Prostate gland (tissue), 2 donors: Measurements from ENCODE around the gene LDLRAD4. TPM values are rescaled to one million over a fixed set of nuclear protein-coding genes. Genes with fewer than 3 reads are reported as not detected.

ENCODE experiments used
- DNase-seq: peaks from one replicate; pipeline ENCODE4 v3.0.0-alpha.2; 2019; ENCODE audit warnings: low spot score
- H3K27ac ChIP-seq, 2 donors: fragments of 200-600 bp; sonication (generic); 2 replicates each; pipeline ENCODE4 v1.5.1; 2017 to 2019
- H3K27me3 ChIP-seq: fragments of 200-600 bp; sonication (generic); replicated peaks from 2 replicates; pipeline ENCODE4 v1.5.1; 2019; ENCODE audit not compliant: insufficient read depth
- H3K36me3 ChIP-seq, 2 donors: fragments of 200-600 bp; sonication (generic); 1 replicate in 1 of 2; 2 replicates in 1 of 2; pipeline versions ENCODE4 v1.5.1 to v1.8.1; 2017 to 2019
- H3K4me1 ChIP-seq: fragments of 200-600 bp; sonication (generic); replicated peaks from 2 replicates; pipeline ENCODE4 v1.5.1; 2019
- H3K4me3 ChIP-seq, 2 donors: fragments of 200-600 bp; sonication (generic); 2 replicates each; pipeline ENCODE4 v1.5.1; 2017 to 2019
- H3K9me3 ChIP-seq: fragments of 200-600 bp; sonication (generic); 2 replicates; pipeline ENCODE4 v1.5.1; 2017
- CTCF ChIP-seq, 4 experiments: fragments of 200-600 bp in 2 of 4; fragments of 450-650 bp in 2 of 4; sonication (generic) in 2 of 4; IDR thresholded peaks; 1 replicate in 3 of 4; 2 replicates in 1 of 4; pipeline ENCODE4 v1.5.1; 2016 to 2019; ENCODE audit warnings: antibody characterized with exemption in 4 of 4, mild to moderate bottlenecking in 2 of 4, moderate library complexity in 2 of 4
- POLR2A ChIP-seq: fragments of 450-650 bp; IDR thresholded peaks from one replicate; pipeline ENCODE4 v1.6.1; 2016; ENCODE audit warnings: antibody characterized with exemption, mild to moderate bottlenecking
- POLR2AphosphoS5 ChIP-seq: sonication (generic); formaldehyde crosslinking; IDR thresholded peaks from one replicate; pipeline ENCODE4 v1.6.1; 2017; ENCODE audit warnings: antibody characterized with exemption
- WGBS: methylation state at CpG from one replicate; pipeline ENCODE4 v1.1.5; 2018; 5-methylcytosine and 5-hydroxymethylcytosine counted together
- intact Hi-C: fragments of 100-400 bp; cut with DNase I; formaldehyde crosslinking; loops from one replicate; pipeline ENCODE4 v1.14.2; 2022
- total RNA-seq, 2 donors: library from RNA; depleted of rRNA; stranded (reverse); fragments of >200 nt; gene quantifications; one replicate each; pipeline ENCODE4 v1.1.0, GENCODE V29; 2016

LDLRAD4 gene
- total RNA-seq, 2 donors from 2014 or later = 59.9 to 107 TPM

DNA sequence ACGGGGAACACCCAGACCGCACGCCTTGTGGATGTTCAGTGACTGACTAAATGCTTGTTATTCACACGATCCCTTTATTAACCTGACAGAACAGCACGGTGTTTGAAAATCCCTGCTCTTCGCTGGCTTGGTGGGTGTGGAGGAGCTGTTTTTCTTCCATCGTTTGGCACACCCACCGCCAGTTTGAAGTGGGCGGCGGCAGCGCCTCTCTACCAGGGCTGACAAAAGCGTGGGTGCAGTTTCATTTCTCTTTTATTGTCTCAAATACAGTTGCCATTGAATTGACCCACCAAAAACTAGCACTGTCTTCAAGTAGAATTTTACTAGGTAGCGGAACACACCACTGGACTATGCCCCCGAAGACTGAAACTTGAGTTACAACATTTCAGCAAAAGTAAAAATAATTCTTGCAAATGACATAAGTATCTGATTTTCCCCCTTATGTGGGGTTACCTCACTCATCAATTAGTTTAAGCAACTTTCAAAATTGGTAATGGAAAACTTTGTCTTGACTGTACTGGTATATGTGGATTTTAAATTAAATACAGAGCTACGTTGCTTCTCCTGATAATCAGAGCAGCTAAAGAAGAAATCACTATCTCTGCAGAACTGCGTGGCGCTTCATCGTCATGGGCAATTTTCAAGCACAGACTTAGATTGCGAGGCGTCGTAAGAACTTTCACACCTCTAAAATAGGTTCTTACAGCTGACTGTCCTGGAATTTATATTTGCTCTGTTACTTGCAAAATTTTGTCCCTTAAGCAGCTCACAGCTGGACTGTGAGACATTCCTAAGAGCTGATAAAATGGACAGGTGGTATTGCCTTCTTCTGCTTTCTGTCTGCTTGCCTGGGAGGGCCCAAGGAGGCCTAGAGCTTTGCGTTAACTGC lies 60.9 kb downstream of the LDLRAD4 start:
- no peak for DNase-seq
- TF ChIP-seq POLR2A (no peak), POLR2AphosphoS5 (no peak), CTCF (IDR thresholded peaks at IDR 0.05) (no peak)
- H3K4me1 ChIP-seq = no peaks in the 10 kb centered on the region
- H3K9me3 ChIP-seq = no peaks in the 10 kb centered on the region
- H3K36me3 ChIP-seq = no peaks in the 10 kb centered on the region
- no peak overlapping the region for H3K4me3 ChIP-seq
- intact Hi-C loops = loop anchor here (10.0 kb wide), 1 partner anchor 245 kb away; no protein-coding TSS in a partner anchor
- WGBS = 88% methylated on average over 22 of the region's 22 CpGs
- no peak overlapping the region for H3K27ac ChIP-seq
- H3K27me3 ChIP-seq = no peaks in the 10 kb centered on the region

GRCh38 chr18:13280070-13280795 lies 61.7 kb downstream of the LDLRAD4 start:
- Histone ChIP-seq H3K9me3 (no peaks in the 10 kb centered on the region), H3K27ac (no peak overlapping the region), H3K4me3 (no peak overlapping the region), H3K27me3 (no peaks in the 10 kb centered on the region), H3K4me1 (no peaks in the 10 kb centered on the region), H3K36me3 (no peaks in the 10 kb centered on the region)
- TF ChIP-seq POLR2AphosphoS5 (no peak), CTCF (IDR thresholded peaks at IDR 0.05) (no peak), POLR2A (no peak)
- WGBS = 85% methylated on average over 11 of the region's 11 CpGs
- intact Hi-C loops = no loop called here
- DNase-seq = no peak

DNA sequence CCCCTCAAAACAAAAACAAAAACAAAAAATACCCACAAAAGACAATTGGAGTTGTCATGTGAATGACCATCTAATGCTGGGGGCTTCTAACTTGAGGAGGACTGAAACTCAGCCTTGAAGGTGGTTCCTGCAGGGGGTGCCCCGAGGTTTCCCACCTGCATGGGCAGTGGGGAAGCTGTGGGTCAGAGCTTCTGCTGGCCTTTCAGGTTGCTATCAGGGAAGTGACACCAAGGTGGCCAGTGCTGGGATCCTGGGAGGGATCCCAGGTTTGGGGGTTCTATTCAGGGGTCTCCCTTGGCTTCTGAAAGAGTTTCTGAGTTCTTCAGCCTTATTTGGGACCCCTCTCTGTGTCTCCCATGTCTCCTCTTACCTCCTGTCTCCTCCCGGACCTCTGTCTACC lies 62.8 kb downstream of the LDLRAD4 start:
- H3K4me1 ChIP-seq = no peaks in the 10 kb centered on the region
- TF ChIP-seq CTCF (IDR thresholded peaks at IDR 0.05) (no peak), POLR2AphosphoS5 (no peak), POLR2A (no peak)
- no peak overlapping the region for H3K4me3 ChIP-seq
- WGBS = 92% methylated on average over 2 of the region's 2 CpGs
- H3K36me3 ChIP-seq = no peaks in the 10 kb centered on the region
- H3K27ac ChIP-seq = no peak overlapping the region
- no peak for DNase-seq
- no peaks in the 10 kb centered on the region for H3K27me3 ChIP-seq
- no peaks in the 10 kb centered on the region for H3K9me3 ChIP-seq
- intact Hi-C loops = no loop called here

DNA sequence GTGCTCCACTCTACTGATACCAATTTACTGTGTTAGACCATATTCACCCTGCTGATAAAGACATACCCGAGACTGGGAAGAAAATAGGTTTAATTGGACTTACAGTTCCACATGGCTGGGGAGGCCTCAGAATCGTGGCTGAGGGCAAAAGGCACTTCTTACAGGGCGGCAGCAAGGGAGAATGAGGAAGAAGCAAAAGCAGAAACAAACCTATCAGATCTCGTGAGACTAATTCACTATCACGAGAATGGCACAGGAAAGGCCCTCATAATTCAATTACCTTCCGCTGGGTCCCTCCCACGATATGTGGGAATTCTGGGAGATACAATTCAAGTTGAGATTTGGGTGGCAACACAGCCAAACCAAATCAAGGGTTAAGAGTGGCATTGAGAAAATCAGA lies 65.2 kb downstream of the LDLRAD4 start:
- H3K27me3 ChIP-seq = no peaks in the 10 kb centered on the region
- no peaks in the 10 kb centered on the region for H3K9me3 ChIP-seq
- H3K36me3 ChIP-seq = no peaks in the 10 kb centered on the region
- no peak overlapping the region for H3K27ac ChIP-seq
- no peak overlapping the region for H3K4me3 ChIP-seq
- 95% methylated on average over 7 of the region's 7 CpGs for WGBS
- no peak for DNase-seq
- no peaks in the 10 kb centered on the region for H3K4me1 ChIP-seq
- no peak for TF ChIP-seq CTCF (IDR thresholded peaks at IDR 0.05)
- TF ChIP-seq POLR2AphosphoS5 = no peak
- no peak for TF ChIP-seq POLR2A
- intact Hi-C loops = no loop called here
